Activated effector memory CD4-positive, alpha-beta T cell treated with Interleukin-2 at 50 U/mL for 16 hours (primary cell): ENCODE measurements around the gene PDGFA.

Source experiments
- DNase-seq: peaks from one replicate; pipeline ENCODE4 v3.0.0-alpha.2; 2020

PDGFA gene

DNA sequence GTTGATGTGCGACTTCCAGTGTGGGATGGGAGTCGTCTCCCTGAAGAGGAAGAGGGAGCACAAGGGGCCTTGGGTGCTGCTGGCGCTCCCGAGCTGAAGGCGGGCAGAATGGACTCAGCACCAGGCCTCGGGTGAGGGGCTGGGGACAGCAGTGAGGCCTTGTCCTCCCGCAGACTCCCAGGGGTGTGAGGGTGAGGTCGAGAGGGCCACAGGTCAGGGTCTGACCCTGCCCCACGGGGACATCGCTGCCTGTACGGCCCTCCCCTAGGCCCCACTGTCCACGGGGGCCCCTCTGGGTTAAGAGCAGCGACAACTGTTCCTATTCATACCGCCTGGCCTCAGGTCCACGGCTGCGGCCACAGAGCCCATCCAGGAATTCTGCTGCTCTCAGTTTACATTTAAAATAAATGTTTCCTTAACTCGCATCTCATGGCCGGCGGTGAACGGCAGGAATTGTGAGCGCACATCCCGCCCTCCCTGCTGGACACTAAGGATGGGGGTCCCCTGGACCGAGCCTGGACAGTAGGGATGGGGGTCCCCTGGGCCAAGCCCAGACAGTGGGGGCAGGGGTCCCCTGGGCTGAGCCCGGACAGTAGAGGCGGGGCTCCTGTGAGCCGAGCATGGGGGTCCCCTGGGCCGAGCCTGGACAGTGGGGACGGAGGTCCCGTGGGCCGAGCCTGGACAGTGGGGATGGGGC, 61.7 kb downstream of the PDGFA start:
- no peak for DNase-seq

GRCh38 chr7:455110-455928, 64.3 kb downstream of the PDGFA start:
- no peak for DNase-seq

DNA sequence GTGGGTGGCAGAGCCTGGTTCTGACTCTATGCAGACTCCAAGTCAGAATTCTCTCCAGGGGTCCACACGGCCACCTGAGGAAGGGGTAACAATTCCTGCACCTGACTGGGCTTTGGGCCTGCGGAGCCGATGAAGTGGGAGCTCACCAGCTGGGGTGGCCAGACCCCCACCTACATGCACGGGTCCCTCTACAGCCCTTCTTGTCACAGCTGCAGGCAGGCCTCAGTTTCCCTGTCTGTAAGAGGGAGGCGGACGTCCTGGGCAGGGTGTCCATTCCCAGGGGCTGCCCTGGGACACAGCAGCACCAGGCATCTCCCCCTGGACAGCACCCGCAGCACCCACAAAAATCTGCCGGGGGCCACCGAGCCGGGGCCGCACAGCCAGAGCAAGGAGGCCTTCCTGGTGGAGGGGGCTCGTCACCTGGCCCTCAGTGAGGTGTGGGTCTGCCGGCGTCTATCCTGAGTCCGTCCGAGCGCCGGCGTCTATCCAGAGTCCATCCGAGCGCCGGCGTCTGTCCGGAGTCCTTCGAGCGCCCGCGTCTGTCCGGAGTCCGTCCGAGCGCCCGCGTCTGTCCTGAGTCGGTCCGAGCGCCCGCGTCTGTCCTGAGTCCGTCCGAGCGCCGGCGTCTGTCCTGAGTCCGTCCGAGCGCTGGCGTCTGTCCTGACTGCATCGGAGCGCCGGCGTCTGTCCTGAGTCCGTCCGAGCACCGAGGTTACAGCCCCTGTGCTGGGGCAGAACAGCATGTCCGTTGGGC, 65.1 kb downstream of the PDGFA start:
- DNase-seq, result no peak

- DNase-seq, result no peak
Observed at GRCh38 chr7:453597-454306, 65.9 kb downstream of the PDGFA start.

- DNase-seq, result no peak
Observed at GRCh38 chr7:452791-453455, 66.7 kb downstream of the PDGFA start.

- no peak for DNase-seq
Observed at GRCh38 chr7:452226-452751, 67.4 kb downstream of the PDGFA start.

- no peak for DNase-seq
Observed at GRCh38 chr7:451255-452225, 68.1 kb downstream of the PDGFA start.

DNA sequence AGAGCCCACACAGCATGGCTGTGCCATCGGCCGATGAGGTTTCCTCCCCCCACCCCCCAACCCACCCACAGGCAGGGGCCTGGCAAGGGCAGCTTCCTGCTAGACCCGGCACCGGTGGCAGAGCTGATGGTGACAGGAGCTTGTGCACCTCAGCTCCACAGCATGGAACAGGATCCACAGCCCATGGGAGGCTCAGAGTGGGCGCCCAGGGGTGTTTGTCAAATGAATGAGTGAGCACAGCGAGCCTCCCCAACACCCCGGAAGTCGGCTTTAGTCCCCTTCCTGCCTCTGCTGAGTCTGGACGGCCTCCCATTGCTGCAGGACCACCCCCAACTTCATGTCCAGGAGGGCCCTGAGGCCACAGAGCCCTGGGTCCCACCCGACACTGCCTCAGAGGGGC, 68.9 kb downstream of the PDGFA start:
- no peak for DNase-seq

DNA sequence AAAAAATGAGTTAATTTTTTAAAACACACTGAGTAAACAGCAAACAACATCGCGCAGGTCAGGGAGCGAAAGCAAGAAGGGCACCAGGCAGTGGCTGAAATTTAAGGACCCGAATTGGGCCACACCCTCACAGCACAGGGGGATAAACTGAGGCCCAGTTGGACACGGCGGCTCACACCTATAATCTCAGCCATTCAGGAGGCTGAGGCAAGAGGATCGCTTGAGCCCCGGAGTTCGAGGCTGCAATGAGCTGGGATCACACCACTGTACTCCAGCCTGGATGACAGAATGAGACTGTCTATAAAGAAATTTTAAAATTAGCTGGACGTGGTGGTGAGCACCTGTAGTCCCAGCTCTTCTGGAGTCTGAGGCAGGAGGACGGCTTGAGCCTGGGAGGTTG, 69.6 kb downstream of the PDGFA start:
- DNase-seq, result no peak

GRCh38 chr7:449324-450019, 70.2 kb downstream of the PDGFA start:
- no peak for DNase-seq

DNA sequence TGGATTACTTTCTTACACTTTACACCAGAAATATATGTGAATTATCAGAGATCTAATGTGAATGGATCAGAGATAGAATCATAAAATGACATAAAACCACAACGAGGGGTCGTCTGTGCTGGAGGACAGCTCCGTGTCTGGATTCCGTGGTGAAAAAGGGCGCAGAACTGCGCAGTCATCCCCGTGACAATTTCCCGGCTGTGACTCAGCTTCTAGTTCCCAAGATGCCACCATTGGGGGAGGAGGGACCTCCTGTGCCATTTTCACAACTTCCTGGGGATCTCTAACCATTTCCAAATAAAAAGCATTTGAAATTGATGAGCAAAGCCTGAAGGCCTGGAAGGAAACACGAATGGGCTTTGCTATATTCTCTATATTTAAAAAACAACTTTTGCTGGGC, 72.1 kb downstream of the PDGFA start:
- DNase-seq, result no peak
